ENCODE data around the gene SMTNL2. TPM values are rescaled to one million over a fixed set of nuclear protein-coding genes. Genes with fewer than 3 reads are reported as not detected.

SMTNL2 gene
- total RNA-seq (2014; rRNA removed) (not detected in 2 replicates), Bru-seq, nascent RNA (not detected), BruChase-seq, experiment 1, labeled RNA remaining after a 6-hour chase (percentile 4 among the genes with signal in this experiment), BruChase-seq, experiment 2, labeled RNA remaining after a 2-hour chase (percentile 3 among the genes with signal in this experiment)
- long read RNA-seq, result 0 reads

DNA sequence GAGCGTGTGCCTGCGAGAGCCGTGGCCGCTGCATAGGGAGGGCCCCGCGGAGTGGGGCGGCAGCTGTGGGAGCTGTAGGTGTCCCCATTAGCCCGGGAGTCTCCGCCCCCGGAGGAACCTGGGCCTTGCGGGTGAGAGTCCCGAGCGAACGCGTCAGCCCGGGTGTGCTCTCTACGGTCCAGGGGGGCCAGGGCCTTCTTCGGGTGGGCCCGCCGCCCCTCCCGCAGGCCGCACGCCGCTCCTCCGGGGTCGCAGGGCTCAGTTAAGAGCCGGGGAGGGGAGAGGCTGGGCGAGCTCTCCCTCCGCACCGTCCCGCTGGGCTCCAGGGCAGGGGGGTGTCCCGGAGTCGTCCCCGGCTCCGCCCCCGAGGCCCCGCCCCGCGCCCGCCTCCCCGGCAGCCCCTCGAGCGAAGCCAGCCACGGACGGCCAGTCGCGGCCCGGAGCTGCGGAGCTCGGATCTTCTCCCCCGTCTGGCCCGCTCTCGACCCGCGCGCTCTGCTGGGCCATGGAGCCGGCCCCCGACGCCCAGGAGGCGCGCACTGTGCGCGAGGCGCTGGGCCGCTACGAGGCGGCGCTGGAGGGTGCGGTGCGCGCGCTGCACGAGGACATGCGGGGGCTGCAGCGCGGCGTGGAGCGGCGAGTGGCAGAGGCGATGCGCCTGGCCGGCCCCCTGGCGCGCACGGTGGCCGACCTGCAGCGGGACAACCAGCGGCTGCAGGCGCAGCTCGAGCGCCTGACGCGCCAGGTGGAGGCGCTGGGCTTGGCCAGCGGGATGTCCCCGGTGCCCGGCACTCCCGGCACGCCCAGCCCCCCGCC, at the start of gene SMTNL2:
Gene SMTNL2, plus strand, starts transcription at position 429 of the 816 bp plus-strand sequence. Its CDS starts 77 bp downstream, at position 506.
- H3F3A ChIP-seq (ENCODE audit: low read length, unreplicated experiment), result no peaks in the 10 kb centered on the region
- no peaks in the 10 kb centered on the region for H3K4me1 ChIP-seq (ENCODE audit: insufficient read depth, low read length)
- ChIA-PET POLR2A (ENCODE audit: unreplicated experiment) (no interaction called here), CTCF (no interaction called here)
- no peaks in the 10 kb centered on the region for H4K20me1 ChIP-seq (ENCODE audit: low read length)
- no peaks in the 10 kb centered on the region for H3K9me2 ChIP-seq (replicated peaks; ENCODE audit: low read length)
- H3K4me2 ChIP-seq (ENCODE audit: low read length), result no peak within 1 kb of the TSS
- no peaks in the 10 kb centered on the region for H3K9me3 ChIP-seq (ENCODE audit: low read length)
- DNase-seq, result no peak
- no peak within 1 kb of the TSS for H2AFZ ChIP-seq (ENCODE audit: low read length)
- no peak within 1 kb of the TSS for H3K4me3 ChIP-seq (ENCODE audit: low read length)
- H3K79me2 ChIP-seq (ENCODE audit: low read length), result no peaks in the 10 kb centered on the region
- BruUV-seq (replicated peaks), result no TSS peak
- no peak for ATAC-seq
- H3K36me3 ChIP-seq (ENCODE audit: low read depth, low read length), result no peaks in the 10 kb centered on the region
- TF ChIP-seq, protein P1, sequence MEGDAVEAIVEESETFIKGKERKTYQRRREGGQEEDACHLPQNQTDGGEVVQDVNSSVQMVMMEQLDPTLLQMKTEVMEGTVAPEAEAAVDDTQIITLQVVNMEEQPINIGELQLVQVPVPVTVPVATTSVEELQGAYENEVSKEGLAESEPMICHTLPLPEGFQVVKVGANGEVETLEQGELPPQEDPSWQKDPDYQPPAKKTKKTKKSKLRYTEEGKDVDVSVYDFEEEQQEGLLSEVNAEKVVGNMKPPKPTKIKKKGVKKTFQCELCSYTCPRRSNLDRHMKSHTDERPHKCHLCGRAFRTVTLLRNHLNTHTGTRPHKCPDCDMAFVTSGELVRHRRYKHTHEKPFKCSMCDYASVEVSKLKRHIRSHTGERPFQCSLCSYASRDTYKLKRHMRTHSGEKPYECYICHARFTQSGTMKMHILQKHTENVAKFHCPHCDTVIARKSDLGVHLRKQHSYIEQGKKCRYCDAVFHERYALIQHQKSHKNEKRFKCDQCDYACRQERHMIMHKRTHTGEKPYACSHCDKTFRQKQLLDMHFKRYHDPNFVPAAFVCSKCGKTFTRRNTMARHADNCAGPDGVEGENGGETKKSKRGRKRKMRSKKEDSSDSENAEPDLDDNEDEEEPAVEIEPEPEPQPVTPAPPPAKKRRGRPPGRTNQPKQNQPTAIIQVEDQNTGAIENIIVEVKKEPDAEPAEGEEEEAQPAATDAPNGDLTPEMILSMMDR (conservative IDR thresholded peaks at IDR 0.05; ENCODE audit: low read depth, low read length), result no peak
- TF ChIP-seq EZH2 (IDR thresholded peaks at IDR 0.05; ENCODE audit: low read length, unreplicated experiment) (no peak), EZH2phosphoT487 (IDR thresholded peaks at IDR 0.05; ENCODE audit: borderline replicate concordance, low read length) (no peak)
- no peak within 1 kb of the TSS for H3K9ac ChIP-seq (ENCODE audit: low read length)
- no peak within 1 kb of the TSS for H3K27ac ChIP-seq (ENCODE audit: low read length)
- peaks cover 36% of the 10 kb centered on the region for H3K27me3 ChIP-seq (ENCODE audit: low read length)
- intact Hi-C loops (cut with micrococcal nuclease), result no loop called here

GRCh38 chr17:4534928-4535666, 49.2 kb upstream of the SMTNL2 start:
- H3K9me2 ChIP-seq (replicated peaks; ENCODE audit: low read length), result no peaks in the 10 kb centered on the region
- no peak overlapping the region for H3K4me3 ChIP-seq (ENCODE audit: low read length)
- CTCF ChIA-PET, result no interaction called here
- H3F3A ChIP-seq (ENCODE audit: low read length, unreplicated experiment), result no peaks in the 10 kb centered on the region
- no peak overlapping the region for H3K27ac ChIP-seq (ENCODE audit: low read length)
- no peaks in the 10 kb centered on the region for H3K36me3 ChIP-seq (ENCODE audit: low read depth, low read length)
- H3K79me2 ChIP-seq (ENCODE audit: low read length), result no peaks in the 10 kb centered on the region
- no peaks in the 10 kb centered on the region for H3K27me3 ChIP-seq (ENCODE audit: low read length)
- intact Hi-C loops (cut with micrococcal nuclease), result loop anchor here (10.0 kb wide), 1 partner anchor 110 kb away; no protein-coding TSS in a partner anchor
- no TSS peak for BruUV-seq (replicated peaks)
- H3K4me2 ChIP-seq (ENCODE audit: low read length), result no peak overlapping the region
- H3K4me1 ChIP-seq (ENCODE audit: insufficient read depth, low read length), result peaks cover 8% of the 10 kb centered on the region; the same call in 1 of the 2 replicates
- no peaks in the 10 kb centered on the region; the same call in 1 of the 2 replicates for H4K20me1 ChIP-seq (ENCODE audit: low read length)
- H3K9me3 ChIP-seq (ENCODE audit: low read length), result no peaks in the 10 kb centered on the region
- POLR2A ChIA-PET (ENCODE audit: unreplicated experiment), result no interaction called here
- TF ChIP-seq EZH2 (IDR thresholded peaks at IDR 0.05; ENCODE audit: low read length, unreplicated experiment), result no peak
- TF ChIP-seq, protein P1 (conservative IDR thresholded peaks at IDR 0.05; ENCODE audit: low read depth, low read length), result no peak
- TF ChIP-seq EZH2phosphoT487 (IDR thresholded peaks at IDR 0.05; ENCODE audit: borderline replicate concordance, low read length), result no peak
- H3K9ac ChIP-seq (ENCODE audit: low read length), result no peak overlapping the region
- ATAC-seq (no peak), DNase-seq (no peak)
- no peak overlapping the region for H2AFZ ChIP-seq (ENCODE audit: low read length)

Data from PC-3 (cell line).